Thyroid gland (tissue), 4 donors: Measurements from ENCODE around the gene TRIM46. TPM values are rescaled to one million over a fixed set of nuclear protein-coding genes. Genes with fewer than 3 reads are reported as not detected.
A peak's percentile ranks its signal among the peaks of the same experiment; 100 is the strongest.

Experiments used
- DNase-seq, 2 donors: peaks; one replicate each; pipeline ENCODE4 v3.0.0-alpha.2; 2019
- H3K27ac ChIP-seq, 3 donors: fragments of 200-600 bp; sonication (generic); 1 replicate in 2 of 3; 2 replicates in 1 of 3; pipeline ENCODE4 v1.5.1; 2016 to 2019; ENCODE audit warnings: mild to moderate bottlenecking in 1 of 3, moderate library complexity in 1 of 3
- H3K27me3 ChIP-seq: fragments of 200-600 bp; sonication (generic); one replicate; pipeline ENCODE4 v1.5.1; 2019
- H3K36me3 ChIP-seq, 2 donors: fragments of 200-600 bp; sonication (generic); one replicate each; pipeline ENCODE4 v1.5.1; 2016 to 2019
- H3K4me1 ChIP-seq, 2 donors: fragments of 200-600 bp; sonication (generic); one replicate each; pipeline ENCODE4 v1.5.1; 2017 to 2019
- H3K4me3 ChIP-seq, 3 donors: fragments of 200-600 bp; sonication (generic); replicated peaks in 1 of 3; 1 replicate in 2 of 3; 2 replicates in 1 of 3; pipeline ENCODE4 v1.5.1; 2016; ENCODE audit warnings: mild to moderate bottlenecking in 1 of 3
- H3K9me3 ChIP-seq: fragments of 200-600 bp; sonication (generic); one replicate; pipeline ENCODE4 v1.5.1; 2017
- CTCF ChIP-seq, 6 experiments: fragments of 200-600 bp in 3 of 6; fragments of 450-650 bp in 3 of 6; sonication (generic) in 3 of 6; IDR thresholded peaks; one replicate each; pipeline ENCODE4 v1.5.1; 2016 to 2019; ENCODE audit warnings: antibody characterized with exemption in 6 of 6, mild to moderate bottlenecking in 2 of 6, inconsistent platforms in 1 of 6, moderate library complexity in 1 of 6
- POLR2A ChIP-seq, 2 donors: fragments of 450-650 bp; IDR thresholded peaks; one replicate each; pipeline ENCODE4 v1.6.1; 2017; ENCODE audit warnings: antibody characterized with exemption in 2 of 2, mild to moderate bottlenecking in 2 of 2, moderate library complexity in 1 of 2
- WGBS, 2 donors: methylation state at CpG; one replicate each; pipeline ENCODE4 v1.1.5; 2017; 5-methylcytosine and 5-hydroxymethylcytosine counted together
- intact Hi-C: fragments of 100-400 bp; cut with DNase I; formaldehyde crosslinking; loops from one replicate; pipeline ENCODE4 v1.15.1; 2023
- total RNA-seq, 4 donors: library from RNA; depleted of rRNA; stranded (reverse); fragments of >200 nt; gene quantifications; one replicate each; pipeline ENCODE4 v1.2.3, GENCODE V29; 2016

The TRIM46 gene
- total RNA-seq, 4 donors from 2014 or later, result 0.45 TPM; not detected in 3

GRCh38 chr1:155205969-155206593 is 32.4 kb downstream of the TRIM46 start:
- whole genome bisulfite sequencing, 2 donors, result 74 to 78% methylated on average over 9 of the region's 9 CpGs
- Histone ChIP-seq H3K27ac (no peak overlapping the region), H3K9me3 (no peaks in the 10 kb centered on the region), H3K36me3 (no peaks in the 10 kb centered on the region), H3K4me1 (peaks cover 23 to 26% of the 10 kb centered on the region in 2 donors), H3K4me3 (no peak overlapping the region), H3K27me3 (no peaks in the 10 kb centered on the region)
- TF ChIP-seq POLR2A (IDR thresholded peaks at IDR 0.05) (no peak), CTCF (IDR thresholded peaks at IDR 0.05) (no peak)
- DNase-seq, result no peak
- intact Hi-C loops, result loop anchor here (5.0 kb wide), 1 partner anchor 36 kb away; a partner anchor contains a TSS

- Histone ChIP-seq H3K27me3 (no peaks in the 10 kb centered on the region), H3K9me3 (no peaks in the 10 kb centered on the region), H3K27ac (peak overlapping the region; percentile 99 to 100 (median 99)), H3K4me1 (peaks cover 23 to 26% of the 10 kb centered on the region in 2 donors), H3K36me3 (no peaks in the 10 kb centered on the region), H3K4me3 (no peak overlapping the region)
- WGBS, 2 donors, result 21 to 22% methylated on average over 12 to 13 of the region's 13 CpGs
- peak; percentile 90 to 91 for DNase-seq
- intact Hi-C loops, result loop anchor here (5.0 kb wide), 1 partner anchor 35 kb away; a partner anchor contains a TSS
- TF ChIP-seq CTCF (IDR thresholded peaks at IDR 0.05), result peak; percentile 53 to 97 (median 82)
- no peak for TF ChIP-seq POLR2A (IDR thresholded peaks at IDR 0.05)
Measured at GRCh38 chr1:155206891-155207805, 33.5 kb downstream of the TRIM46 start.

- WGBS, 2 donors, result 18 to 32% methylated on average over 17 of the region's 17 CpGs
- TF ChIP-seq CTCF (IDR thresholded peaks at IDR 0.05), result no peak
- intact Hi-C loops, result loop anchor here (5.0 kb wide), 1 partner anchor 34 kb away; a partner anchor contains a TSS
- Histone ChIP-seq H3K27me3 (no peaks in the 10 kb centered on the region), H3K27ac (peak within 1 kb of the TSS; percentile 99 to 100 (median 99)), H3K9me3 (no peaks in the 10 kb centered on the region), H3K36me3 (no peaks in the 10 kb centered on the region), H3K4me3 (peak within 1 kb of the TSS; percentile 89 to 98 (median 96)), H3K4me1 (peaks cover 23 to 26% of the 10 kb centered on the region in 2 donors)
- no peak for DNase-seq
Measured at GRCh38 chr1:155207806-155208540, 34.3 kb downstream of the TRIM46 start, which contains the start of gene THBS3. Gene THBS3, minus strand, starts transcription at chr1:155207897. Its CDS starts 21 bp downstream, at chr1:155207876.

- TF ChIP-seq CTCF (IDR thresholded peaks at IDR 0.05), result no peak
- TF ChIP-seq POLR2A (IDR thresholded peaks at IDR 0.05), result peak in 1 of 2 donors; percentile 53
- Histone ChIP-seq H3K27me3 (no peaks in the 10 kb centered on the region), H3K9me3 (no peaks in the 10 kb centered on the region), H3K27ac (peak within 1 kb of the TSS; percentile 99 to 100 (median 99)), H3K4me3 (peak within 1 kb of the TSS; percentile 89 to 98 (median 96)), H3K36me3 (no peaks in the 10 kb centered on the region), H3K4me1 (peaks cover 23 to 26% of the 10 kb centered on the region in 2 donors)
- intact Hi-C loops, result loop anchor here (5.0 kb wide), 1 partner anchor 34 kb away; a partner anchor contains a TSS
- 0 to 2% methylated on average over 18 to 21 of the region's 64 CpGs for WGBS, 2 donors
- peak; percentile 84 to 88 for DNase-seq
Measured at GRCh38 chr1:155208541-155209311, 35.1 kb downstream of the TRIM46 start, which contains the start of gene MTX1. Gene MTX1, plus strand, starts transcription at chr1:155208695. Its CDS starts 110 bp downstream, at chr1:155208805.
